ENCODE results near the gene SEMA4G.

Gene SEMA4G

DNA sequence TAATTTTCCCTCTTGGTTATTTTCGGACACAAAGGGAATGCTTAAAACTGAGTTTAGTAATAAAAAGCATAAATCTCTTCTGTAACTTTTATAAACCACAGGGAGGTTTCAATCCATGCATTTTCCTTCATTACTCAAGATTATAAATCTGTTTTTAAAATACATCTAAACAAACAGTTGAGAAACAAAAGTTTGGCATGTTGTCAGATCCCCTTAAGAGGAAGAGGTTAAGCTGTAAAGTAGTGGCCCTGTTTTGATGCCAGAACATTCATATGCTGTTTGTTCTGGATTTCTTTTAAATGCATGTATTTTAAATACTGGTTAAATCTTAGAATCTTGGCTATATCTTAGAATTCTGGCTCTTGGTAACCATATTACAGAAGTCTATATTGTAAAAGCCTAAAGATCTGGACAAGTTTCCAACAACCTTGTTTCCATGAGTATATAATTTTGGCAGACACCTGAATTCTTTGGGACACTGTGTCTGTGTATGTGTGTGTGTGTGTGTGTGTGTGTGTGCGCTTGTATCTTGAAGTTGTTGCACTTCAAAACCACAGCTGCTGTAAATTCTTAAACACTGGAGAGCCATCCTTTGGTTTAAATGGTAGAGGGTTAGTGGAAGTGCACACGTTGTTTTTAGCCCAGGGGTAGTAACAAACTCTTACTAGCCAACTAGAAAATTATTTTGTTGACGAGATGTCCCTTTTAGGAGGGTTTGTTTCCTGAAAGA is 6.8 kb upstream of the SEMA4G start:
- TF ChIP-seq, protein P1, sequence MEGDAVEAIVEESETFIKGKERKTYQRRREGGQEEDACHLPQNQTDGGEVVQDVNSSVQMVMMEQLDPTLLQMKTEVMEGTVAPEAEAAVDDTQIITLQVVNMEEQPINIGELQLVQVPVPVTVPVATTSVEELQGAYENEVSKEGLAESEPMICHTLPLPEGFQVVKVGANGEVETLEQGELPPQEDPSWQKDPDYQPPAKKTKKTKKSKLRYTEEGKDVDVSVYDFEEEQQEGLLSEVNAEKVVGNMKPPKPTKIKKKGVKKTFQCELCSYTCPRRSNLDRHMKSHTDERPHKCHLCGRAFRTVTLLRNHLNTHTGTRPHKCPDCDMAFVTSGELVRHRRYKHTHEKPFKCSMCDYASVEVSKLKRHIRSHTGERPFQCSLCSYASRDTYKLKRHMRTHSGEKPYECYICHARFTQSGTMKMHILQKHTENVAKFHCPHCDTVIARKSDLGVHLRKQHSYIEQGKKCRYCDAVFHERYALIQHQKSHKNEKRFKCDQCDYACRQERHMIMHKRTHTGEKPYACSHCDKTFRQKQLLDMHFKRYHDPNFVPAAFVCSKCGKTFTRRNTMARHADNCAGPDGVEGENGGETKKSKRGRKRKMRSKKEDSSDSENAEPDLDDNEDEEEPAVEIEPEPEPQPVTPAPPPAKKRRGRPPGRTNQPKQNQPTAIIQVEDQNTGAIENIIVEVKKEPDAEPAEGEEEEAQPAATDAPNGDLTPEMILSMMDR (IDR thresholded peaks at IDR 0.05; ENCODE audit: extremely low read depth, insufficient read depth, missing control alignments), result no peak
- in situ Hi-C loops (cut with MboI; ENCODE audit: low pct_unique_long_range_greater_than_20kb, low sequenced_read_pairs, unreplicated experiment), result no loop called here
- no peak for DNase-seq (ENCODE audit: low spot score)

DNA sequence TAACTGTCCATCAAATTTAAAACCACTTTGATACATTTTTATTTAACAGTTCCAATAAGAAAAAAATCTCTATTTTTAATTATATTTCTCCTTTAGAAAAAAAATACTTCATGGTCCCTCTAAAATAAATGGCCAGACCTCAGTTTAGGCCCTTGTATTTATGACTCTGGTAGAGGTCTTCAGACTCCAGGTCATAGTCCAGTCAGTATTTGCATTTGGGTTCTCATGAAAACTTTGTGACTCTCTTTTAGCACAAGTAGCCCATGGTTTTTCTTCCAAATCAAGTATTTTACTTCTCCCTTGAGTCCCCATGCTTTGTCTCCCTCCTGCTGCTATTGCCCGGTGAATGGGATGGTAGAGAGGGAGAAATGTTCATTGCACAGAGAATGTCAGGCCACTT is 5.5 kb upstream of the SEMA4G start:
- DNase-seq (ENCODE audit: low spot score), result no peak
- in situ Hi-C loops (cut with MboI; ENCODE audit: low pct_unique_long_range_greater_than_20kb, low sequenced_read_pairs, unreplicated experiment), result no loop called here
- TF ChIP-seq, protein P1 (IDR thresholded peaks at IDR 0.05; ENCODE audit: extremely low read depth, insufficient read depth, missing control alignments), result no peak

DNA sequence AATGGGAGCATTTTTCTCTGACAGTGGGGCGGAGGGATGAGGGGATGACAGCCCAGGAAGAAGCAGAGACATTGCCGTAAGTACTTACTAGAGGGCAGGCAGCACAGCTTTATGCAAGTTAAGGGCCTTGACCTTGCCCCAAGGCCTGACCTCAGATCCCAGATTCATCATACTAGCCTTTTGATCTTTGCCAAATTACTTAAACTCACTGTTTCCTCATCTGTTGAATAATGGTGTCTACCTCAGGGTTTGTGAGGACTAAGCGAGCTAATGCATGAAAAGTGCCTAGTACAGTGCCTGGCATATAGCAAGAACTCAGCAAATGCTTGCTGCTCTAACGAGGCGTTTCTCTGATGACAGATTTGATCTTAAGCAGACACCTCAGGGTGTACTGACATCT is 3.5 kb upstream of the SEMA4G start:
- DNase-seq (ENCODE audit: low spot score), result no peak
- TF ChIP-seq, protein P1 (IDR thresholded peaks at IDR 0.05; ENCODE audit: extremely low read depth, insufficient read depth, missing control alignments), result no peak
- in situ Hi-C loops (cut with MboI; ENCODE audit: low pct_unique_long_range_greater_than_20kb, low sequenced_read_pairs, unreplicated experiment), result no loop called here

DNA sequence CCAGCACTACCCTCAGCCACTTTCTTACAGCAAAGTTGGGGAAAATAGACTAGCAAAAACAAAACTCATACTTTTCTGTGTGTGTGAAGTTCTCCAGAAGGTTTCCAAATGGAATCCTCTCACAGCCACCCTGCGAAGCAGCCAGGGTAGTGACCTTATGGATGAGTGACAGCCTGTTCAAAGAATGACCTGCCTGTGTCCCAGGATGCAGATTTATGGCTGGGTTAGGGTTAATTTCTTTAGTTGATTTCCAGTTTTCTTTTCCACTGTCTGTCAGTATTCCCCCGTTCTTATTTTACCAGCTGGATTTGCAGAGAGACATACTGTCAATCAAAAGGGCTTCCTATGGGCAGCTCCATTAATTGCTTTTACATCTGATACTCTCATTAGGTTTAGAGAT is 2.4 kb upstream of the SEMA4G start:
- TF ChIP-seq, protein P1 (IDR thresholded peaks at IDR 0.05; ENCODE audit: extremely low read depth, insufficient read depth, missing control alignments), result no peak
- in situ Hi-C loops (cut with MboI; ENCODE audit: low pct_unique_long_range_greater_than_20kb, low sequenced_read_pairs, unreplicated experiment), result no loop called here
- DNase-seq (ENCODE audit: low spot score), result no peak

DNA sequence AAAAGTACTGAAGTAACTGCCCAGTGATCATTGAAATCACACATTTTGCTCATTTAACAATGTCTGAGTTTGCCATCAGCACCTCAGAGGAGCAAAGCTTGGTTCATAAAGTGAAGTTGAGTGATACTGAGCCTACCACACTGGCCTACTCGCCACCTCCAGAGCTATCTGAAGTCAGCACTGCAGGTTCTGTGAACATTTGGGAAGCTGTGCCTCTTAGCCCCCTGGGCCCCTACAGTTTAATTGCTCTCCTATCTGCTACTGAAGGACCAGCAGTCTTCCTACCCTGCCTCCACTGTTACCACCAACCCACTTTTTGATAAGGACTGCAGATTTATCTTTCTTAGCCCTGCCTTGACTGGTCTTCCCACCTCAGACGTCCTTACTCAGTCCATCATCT is 2.0 kb upstream of the SEMA4G start:
- TF ChIP-seq, protein P1 (IDR thresholded peaks at IDR 0.05; ENCODE audit: extremely low read depth, insufficient read depth, missing control alignments), result no peak
- in situ Hi-C loops (cut with MboI; ENCODE audit: low pct_unique_long_range_greater_than_20kb, low sequenced_read_pairs, unreplicated experiment), result no loop called here
- DNase-seq (ENCODE audit: low spot score), result no peak

DNA sequence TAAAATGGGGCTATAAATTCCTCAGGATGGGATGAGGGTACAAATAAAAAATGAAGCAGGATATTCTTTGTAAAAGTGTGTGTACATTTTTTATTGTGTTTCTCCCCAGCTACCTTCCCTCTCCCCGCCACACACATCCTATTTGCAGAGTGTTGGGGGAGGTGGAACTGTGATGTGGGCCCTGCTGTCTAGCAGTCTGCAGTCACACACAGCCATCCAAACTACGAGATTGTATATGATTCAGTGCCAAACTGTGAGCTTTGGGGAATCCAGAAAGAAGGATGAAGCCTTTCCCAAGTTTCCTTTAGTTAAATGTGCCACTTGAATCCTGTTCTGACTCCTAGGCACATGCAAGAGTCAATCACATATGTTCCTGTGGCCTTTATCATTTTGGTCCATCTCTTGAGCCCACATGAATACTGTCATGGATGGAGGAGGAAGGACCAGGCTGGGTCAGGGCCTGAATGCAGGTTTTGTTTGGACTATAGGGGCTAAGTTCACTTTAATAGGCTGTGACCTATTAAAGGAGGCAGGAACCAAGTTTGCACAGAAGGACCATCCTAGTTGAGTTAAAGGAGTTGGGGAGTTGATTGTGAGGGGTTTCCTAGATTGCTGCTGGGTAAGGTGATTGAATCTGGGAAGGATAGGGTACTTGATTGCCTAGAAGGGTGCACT is 1.1 kb upstream of the SEMA4G start:
- TF ChIP-seq, protein P1 (IDR thresholded peaks at IDR 0.05; ENCODE audit: extremely low read depth, insufficient read depth, missing control alignments), result no peak
- in situ Hi-C loops (cut with MboI; ENCODE audit: low pct_unique_long_range_greater_than_20kb, low sequenced_read_pairs, unreplicated experiment), result no loop called here
- no peak for DNase-seq (ENCODE audit: low spot score)

All from GM13977 (cell line).